SK-MEL-5 (cell line): Measurements from ENCODE around the gene TRAM2. TPM values are rescaled to one million over a fixed set of nuclear protein-coding genes. Genes with fewer than 3 reads are reported as not detected.

ENCODE experiments used
- DNase-seq: peaks from one replicate; pipeline ENCODE4 v3.0.0-alpha.2; 2016; ENCODE audit warnings: low read depth, low spot score
- in situ Hi-C: cut with HindIII; loops from 2 replicates; pipeline ENCODE4 v1.10.0; 2016; ENCODE audit warnings: low sequenced_read_pairs, high pct_unique_total_duplicates, low pct_unique_long_range_greater_than_20kb
- total RNA-seq: library from RNA; depleted of rRNA; stranded (reverse); fragments of >200 nt; shearing (Covaris generic); gene quantifications from 2 replicates; pipeline ENCODE4 v1.2.3, GENCODE V29; 2014

The TRAM2 gene
- total RNA-seq, 1 experiment from 2014 or later, result 11.5 TPM

GRCh38 chr6:52576054-52576391, 837 bp downstream of the TRAM2 start:
- DNase-seq, result no peak
- in situ Hi-C loops, result no loop called here

GRCh38 chr6:52575502-52575892, 1.4 kb downstream of the TRAM2 start:
- no peak for DNase-seq
- in situ Hi-C loops, result no loop called here

GRCh38 chr6:52574709-52575501, 2.0 kb downstream of the TRAM2 start:
- no peak for DNase-seq
- in situ Hi-C loops, result no loop called here

GRCh38 chr6:52573295-52573694, 3.6 kb downstream of the TRAM2 start:
- in situ Hi-C loops, result no loop called here
- no peak for DNase-seq

- in situ Hi-C loops, result no loop called here
These were observed 4.3 kb downstream of the TRAM2 start for GRCh38 chr6:52572536-52572935.

GRCh38 chr6:52571099-52571755, 5.6 kb downstream of the TRAM2 start:
- no peak for DNase-seq
- in situ Hi-C loops, result no loop called here

More at GRCh38 chr6:52572536-52572935, 4.3 kb downstream of the TRAM2 start:
- no peak for DNase-seq

- in situ Hi-C loops, result no loop called here
- no peak for DNase-seq
These were observed 6.6 kb downstream of the TRAM2 start for GRCh38 chr6:52570291-52570700.

- DNase-seq, result no peak
- in situ Hi-C loops, result no loop called here
These were observed 8.5 kb downstream of the TRAM2 start for GRCh38 chr6:52568320-52568719.

GRCh38 chr6:52566853-52567279, 10.0 kb downstream of the TRAM2 start:
- in situ Hi-C loops, result no loop called here
- DNase-seq, result no peak

GRCh38 chr6:52566201-52566600, 10.7 kb downstream of the TRAM2 start:
- in situ Hi-C loops, result no loop called here
- DNase-seq, result no peak

- in situ Hi-C loops, result no loop called here
- DNase-seq, result no peak
These were observed 12.0 kb downstream of the TRAM2 start for GRCh38 chr6:52564856-52565255.

GRCh38 chr6:52562911-52563310, 13.9 kb downstream of the TRAM2 start:
- in situ Hi-C loops, result no loop called here
- no peak for DNase-seq

GRCh38 chr6:52560462-52560861, 16.4 kb downstream of the TRAM2 start:
- no peak for DNase-seq
- in situ Hi-C loops, result no loop called here

GRCh38 chr6:52558266-52559000, 18.4 kb downstream of the TRAM2 start:
- in situ Hi-C loops, result no loop called here
- no peak for DNase-seq

GRCh38 chr6:52557389-52558265, 19.2 kb downstream of the TRAM2 start:
- DNase-seq, result no peak
- in situ Hi-C loops, result no loop called here

GRCh38 chr6:52555518-52556233, 21.2 kb downstream of the TRAM2 start:
- in situ Hi-C loops, result no loop called here
- no peak for DNase-seq

- no peak for DNase-seq
- in situ Hi-C loops, result no loop called here
These were observed 22.1 kb downstream of the TRAM2 start for GRCh38 chr6:52554684-52555280.
